Measurements from ENCODE around the gene FAM124A. TPM values are rescaled to one million over a fixed set of nuclear protein-coding genes. Genes with fewer than 3 reads are reported as not detected.

Gene FAM124A
- total and polyA plus RNA-seq, 8 donors: 2.4 to 9.3 (median 5.7) TPM

- Histone ChIP-seq H3K9me3 (no peaks in the 10 kb centered on the region), H3K27me3 (no peaks in the 10 kb centered on the region), H3K4me1 (no peaks in the 10 kb centered on the region), H3K27ac (no peak overlapping the region), H3K4me3 (no peak overlapping the region), H3K36me3 (no peaks in the 10 kb centered on the region)
- no peak for TF ChIP-seq CTCF (IDR thresholded peaks at IDR 0.05)
- ATAC-seq: no peak
- intact Hi-C loops (cut with DNase I): no loop called here
- no peak for DNase-seq
These were observed 110.6 kb downstream of the FAM124A start for GRCh38 chr13:51332566-51333361.

- ATAC-seq (no peak), DNase-seq (no peak)
- intact Hi-C loops (cut with DNase I): no loop called here
- no peak for TF ChIP-seq CTCF (IDR thresholded peaks at IDR 0.05)
- H3K4me1 ChIP-seq: no peaks in the 10 kb centered on the region
- H3K36me3 ChIP-seq: no peaks in the 10 kb centered on the region
- H3K4me3 ChIP-seq: no peak overlapping the region
- no peaks in the 10 kb centered on the region for H3K27me3 ChIP-seq
- H3K27ac ChIP-seq: no peak overlapping the region
- no peaks in the 10 kb centered on the region for H3K9me3 ChIP-seq
These were observed 111.2 kb downstream of the FAM124A start for GRCh38 chr13:51333421-51333820.

- Histone ChIP-seq H3K4me3 (no peak overlapping the region), H3K36me3 (no peaks in the 10 kb centered on the region), H3K27ac (no peak overlapping the region), H3K27me3 (no peaks in the 10 kb centered on the region), H3K9me3 (no peaks in the 10 kb centered on the region), H3K4me1 (no peaks in the 10 kb centered on the region)
- DNase-seq: no peak
- intact Hi-C loops (cut with DNase I): no loop called here
- no peak for ATAC-seq
- no peak for TF ChIP-seq CTCF (IDR thresholded peaks at IDR 0.05)
These were observed 111.6 kb downstream of the FAM124A start for GRCh38 chr13:51333826-51334225.

Other genes starting within 250 kb of the FAM124A start
- under 1 TPM in 1 of 2 donors, not detected in 1; 0.16 TPM for gene C13orf42, start 111.1 kb upstream of the FAM124A start, total RNA-seq
- gene C13orf42, start 111.1 kb upstream of the FAM124A start, polyA plus RNA-seq (ENCODE audit: insufficient read length in 6 of 6): under 1 TPM in 2 of 6 donors, not detected in 4; 0.14 to 0.19 TPM
- gene SERPINE3, start 117.3 kb downstream of the FAM124A start, total RNA-seq: not detected
- gene SERPINE3, start 117.3 kb downstream of the FAM124A start, polyA plus RNA-seq (ENCODE audit: insufficient read length in 6 of 6): 1 to 10 TPM in 3 of 6 donors, under 1 TPM in 3; 0.52 to 1.2 (median 0.95) TPM
- gene INTS6, start 230.6 kb downstream of the FAM124A start, total RNA-seq: 10 to 100 TPM; 25.0 to 37.4 TPM
- gene INTS6, start 230.6 kb downstream of the FAM124A start, polyA plus RNA-seq (ENCODE audit: insufficient read length in 6 of 6): 10 to 100 TPM; 40.2 to 47.3 (median 42.8) TPM